ENCODE measurements around the gene ARHGEF3. TPM values are rescaled to one million over a fixed set of nuclear protein-coding genes. Genes with fewer than 3 reads are reported as not detected.
A peak's percentile ranks its signal among the peaks of the same experiment; 100 is the strongest.

Gene ARHGEF3
- total RNA-seq, 4 donors from 2014 or later, result 15.9 to 79.4 (median 44.8) TPM

DNA sequence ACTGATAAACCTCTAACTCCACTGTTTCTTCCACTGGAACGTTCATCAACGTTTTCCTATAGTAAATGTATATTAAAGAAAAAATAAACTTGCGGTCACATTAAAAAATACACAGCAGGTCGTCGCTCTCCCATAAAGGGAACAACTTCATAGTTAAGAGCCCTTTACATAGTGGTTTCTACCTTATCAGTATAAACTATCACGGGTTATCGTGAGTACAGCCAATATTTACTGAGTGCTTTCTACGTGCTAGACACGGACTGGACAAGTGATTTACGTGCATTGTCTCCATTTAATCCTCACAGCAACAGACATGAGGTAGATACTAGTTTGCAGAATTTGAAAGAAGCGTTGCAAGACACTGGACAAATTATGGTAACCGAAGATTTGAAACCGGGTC lies 117.7 kb downstream of the ARHGEF3 start:
- no peak overlapping the region for H3K4me3 ChIP-seq
- no peak overlapping the region for H3K27ac ChIP-seq
- no peak for DNase-seq
- no peaks in the 10 kb centered on the region for H3K27me3 ChIP-seq
- peaks cover 0 to 6% of the 10 kb centered on the region in 2 donors for H3K4me1 ChIP-seq
- H3K36me3 ChIP-seq, result no peaks in the 10 kb centered on the region
- no peaks in the 10 kb centered on the region for H3K9me3 ChIP-seq
- intact Hi-C loops (cut with DNase I; ENCODE audit: low total_unique reads), result no loop called here
- TF ChIP-seq POLR2A (IDR thresholded peaks at IDR 0.05), result no peak
- TF ChIP-seq, protein P1, sequence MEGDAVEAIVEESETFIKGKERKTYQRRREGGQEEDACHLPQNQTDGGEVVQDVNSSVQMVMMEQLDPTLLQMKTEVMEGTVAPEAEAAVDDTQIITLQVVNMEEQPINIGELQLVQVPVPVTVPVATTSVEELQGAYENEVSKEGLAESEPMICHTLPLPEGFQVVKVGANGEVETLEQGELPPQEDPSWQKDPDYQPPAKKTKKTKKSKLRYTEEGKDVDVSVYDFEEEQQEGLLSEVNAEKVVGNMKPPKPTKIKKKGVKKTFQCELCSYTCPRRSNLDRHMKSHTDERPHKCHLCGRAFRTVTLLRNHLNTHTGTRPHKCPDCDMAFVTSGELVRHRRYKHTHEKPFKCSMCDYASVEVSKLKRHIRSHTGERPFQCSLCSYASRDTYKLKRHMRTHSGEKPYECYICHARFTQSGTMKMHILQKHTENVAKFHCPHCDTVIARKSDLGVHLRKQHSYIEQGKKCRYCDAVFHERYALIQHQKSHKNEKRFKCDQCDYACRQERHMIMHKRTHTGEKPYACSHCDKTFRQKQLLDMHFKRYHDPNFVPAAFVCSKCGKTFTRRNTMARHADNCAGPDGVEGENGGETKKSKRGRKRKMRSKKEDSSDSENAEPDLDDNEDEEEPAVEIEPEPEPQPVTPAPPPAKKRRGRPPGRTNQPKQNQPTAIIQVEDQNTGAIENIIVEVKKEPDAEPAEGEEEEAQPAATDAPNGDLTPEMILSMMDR (IDR thresholded peaks at IDR 0.05), result no peak

DNA sequence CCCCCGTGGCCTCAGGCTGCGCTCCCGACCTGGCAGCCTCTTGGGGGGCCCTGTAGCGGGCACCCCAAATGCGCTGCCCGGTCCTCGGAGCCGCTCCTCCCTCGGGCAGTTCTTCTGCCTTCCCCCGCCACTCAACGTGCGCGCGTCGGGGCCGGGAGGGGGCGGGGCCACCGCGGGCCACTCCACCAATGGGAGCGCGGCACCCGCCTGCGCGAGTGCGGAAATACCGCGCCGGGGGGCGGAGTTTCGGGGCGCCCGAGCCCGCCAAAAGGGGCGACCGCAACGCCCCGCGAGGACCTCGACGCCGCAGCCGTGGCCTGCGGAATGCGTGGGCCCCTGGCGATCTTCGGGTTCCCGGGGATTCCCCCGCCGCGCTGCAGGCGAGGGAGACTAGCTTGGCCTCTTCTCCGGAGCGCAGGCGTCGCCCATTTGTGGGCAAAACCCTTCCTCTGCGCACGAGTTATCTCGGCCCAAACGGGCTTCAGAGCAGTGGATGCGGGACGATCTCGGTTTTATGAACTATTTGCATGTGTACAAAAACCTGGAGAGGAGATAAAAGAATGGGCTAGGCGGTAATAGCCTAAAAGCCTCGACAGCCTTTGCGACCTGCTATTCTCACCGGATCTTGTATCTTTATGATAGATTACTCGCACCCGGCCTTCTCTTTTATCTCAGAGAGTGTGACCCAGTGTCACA lies 118.5 kb downstream of the ARHGEF3 start, which contains the start of gene TASOR:
Gene TASOR (minus strand): TSS at position 144 of the 696 bp plus-strand sequence. CDS start 259 bp downstream, outside the sequence.
- H3K9me3 ChIP-seq, result no peaks in the 10 kb centered on the region
- peak; percentile 74 to 83 for DNase-seq
- H3K4me1 ChIP-seq, result peaks cover 0 to 6% of the 10 kb centered on the region in 2 donors
- intact Hi-C loops (cut with DNase I; ENCODE audit: low total_unique reads), result no loop called here
- H3K27me3 ChIP-seq, result no peaks in the 10 kb centered on the region
- no peaks in the 10 kb centered on the region for H3K36me3 ChIP-seq
- H3K27ac ChIP-seq, result peak within 1 kb of the TSS; percentile 99
- H3K4me3 ChIP-seq, result peak within 1 kb of the TSS; percentile 76 to 95
- peak; percentile 76 to 80 for TF ChIP-seq POLR2A (IDR thresholded peaks at IDR 0.05)
- TF ChIP-seq, protein P1 (IDR thresholded peaks at IDR 0.05), result no peak

DNA sequence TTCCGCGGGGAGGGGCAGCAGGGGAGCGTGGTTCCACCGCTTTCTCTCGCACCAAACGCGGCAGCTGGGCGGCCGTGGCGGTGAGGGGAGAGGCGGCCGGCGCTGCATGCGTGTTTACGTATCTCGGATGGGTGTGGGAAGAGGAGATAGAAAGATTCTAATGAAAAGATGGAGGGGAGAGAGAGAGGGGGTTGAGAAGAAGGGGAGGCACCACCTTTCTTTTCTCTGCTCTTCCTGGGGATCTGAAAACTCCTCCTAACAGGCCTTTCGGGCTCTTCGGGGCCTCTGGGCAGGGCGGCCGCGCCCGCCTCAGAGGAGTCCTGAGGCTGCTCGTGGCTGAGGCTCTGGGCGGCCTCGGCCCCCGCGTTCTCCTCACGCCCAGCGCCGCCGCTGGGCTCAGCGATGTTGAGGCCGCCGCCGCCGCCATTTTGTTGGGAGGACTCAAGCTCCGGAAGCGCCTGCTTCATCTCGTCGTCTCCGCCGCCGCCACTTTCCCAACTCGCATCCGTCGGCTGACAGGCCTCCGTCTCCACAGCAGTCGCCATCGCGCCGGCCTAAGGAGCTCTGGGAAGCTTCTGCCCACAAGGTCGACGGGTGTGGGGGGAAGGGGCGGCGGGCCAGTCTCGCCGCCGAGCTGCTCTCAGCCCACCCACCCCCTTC lies 119.2 kb downstream of the ARHGEF3 start:
- Histone ChIP-seq H3K9me3 (no peaks in the 10 kb centered on the region), H3K36me3 (no peaks in the 10 kb centered on the region), H3K4me3 (peak overlapping the region; percentile 76 to 95), H3K4me1 (peaks cover 0 to 6% of the 10 kb centered on the region in 2 donors), H3K27ac (peak overlapping the region; percentile 99), H3K27me3 (no peaks in the 10 kb centered on the region)
- intact Hi-C loops (cut with DNase I; ENCODE audit: low total_unique reads), result no loop called here
- DNase-seq, result peak; percentile 59 to 67
- TF ChIP-seq POLR2A (IDR thresholded peaks at IDR 0.05), result peak in 1 of 2 donors; percentile 12
- TF ChIP-seq, protein P1 (IDR thresholded peaks at IDR 0.05), result peak in 1 of 4 experiments; percentile 3

DNA sequence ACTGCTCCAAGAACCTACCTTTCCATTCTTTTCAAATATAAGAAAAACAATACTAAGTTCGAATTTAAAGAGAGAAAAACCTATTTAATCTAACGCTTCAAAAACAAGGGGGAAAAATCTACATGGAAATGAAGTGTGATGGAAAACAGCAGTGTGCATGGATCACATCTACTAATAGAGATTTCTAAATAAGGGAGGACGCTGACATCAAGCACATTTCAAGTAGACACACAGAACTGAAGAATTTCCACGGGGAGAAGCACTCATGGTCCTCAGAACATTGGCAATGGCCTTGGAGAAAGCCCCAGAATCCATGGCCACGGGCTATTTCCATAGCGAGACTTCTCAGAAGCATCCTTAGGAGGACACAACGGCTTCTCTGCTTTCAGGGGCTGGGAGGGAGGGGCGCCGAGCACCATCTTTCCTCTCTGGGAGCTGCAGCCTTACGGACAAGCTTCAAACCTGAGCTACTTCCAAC lies 119.7 kb downstream of the ARHGEF3 start:
- Histone ChIP-seq H3K4me1 (peaks cover 0 to 6% of the 10 kb centered on the region in 2 donors), H3K27me3 (no peaks in the 10 kb centered on the region), H3K36me3 (no peaks in the 10 kb centered on the region), H3K4me3 (peak overlapping the region; percentile 76 to 95), H3K9me3 (no peaks in the 10 kb centered on the region), H3K27ac (peak overlapping the region; percentile 99)
- peak in 1 of 2 donors; percentile 64 for DNase-seq
- TF ChIP-seq POLR2A (IDR thresholded peaks at IDR 0.05), result no peak
- TF ChIP-seq, protein P1 (IDR thresholded peaks at IDR 0.05), result no peak
- intact Hi-C loops (cut with DNase I; ENCODE audit: low total_unique reads), result no loop called here

Measured in uterus (tissue), 4 donors.